ENCODE results near the gene ESRRA.

DNA sequence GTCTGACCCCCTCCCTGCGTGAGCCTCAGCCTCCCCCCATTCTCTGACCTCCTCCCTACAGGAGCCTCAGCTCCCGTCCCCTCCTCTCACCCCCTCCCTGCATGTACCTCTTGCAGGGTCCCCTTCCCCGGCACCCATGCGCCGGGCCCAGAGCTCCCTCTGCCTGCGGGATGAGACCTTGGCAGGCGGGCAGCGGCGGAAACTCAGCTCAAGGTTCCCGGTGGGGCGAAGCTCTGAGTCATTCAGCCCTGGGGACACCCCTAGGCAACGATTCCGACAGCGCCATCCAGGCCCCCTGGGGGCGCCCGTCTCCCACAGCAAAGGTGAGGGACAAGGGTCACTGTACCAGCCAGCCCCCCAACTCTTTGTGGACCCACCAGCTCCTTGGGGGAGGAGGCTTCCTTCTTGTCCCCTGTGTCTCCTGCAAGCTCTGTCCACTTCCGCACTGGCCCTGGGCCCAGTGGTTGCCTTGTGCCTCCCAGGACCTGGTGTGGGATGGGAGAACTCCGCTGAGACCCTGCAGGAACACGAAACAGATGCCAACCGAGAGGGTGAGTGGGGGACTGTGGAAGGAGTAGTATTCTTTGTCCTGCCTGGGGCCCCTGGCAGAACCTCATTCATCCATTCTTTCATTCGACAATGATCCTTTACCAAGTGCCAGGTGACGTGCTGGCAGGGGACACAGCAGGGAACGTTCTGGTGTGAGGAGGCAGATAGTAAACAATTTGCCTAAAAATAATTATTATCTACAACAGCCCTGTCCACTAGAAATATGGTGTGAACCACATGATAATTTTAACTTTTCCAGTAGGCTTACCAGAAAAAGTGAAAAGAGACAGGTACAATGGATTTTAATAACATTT, 50.0 kb downstream of the ESRRA start:
- no peak for TF ChIP-seq EZH2 (IDR thresholded peaks at IDR 0.05; ENCODE audit: insufficient read depth, poor library complexity, severe bottlenecking)
- TF ChIP-seq EZH2phosphoT487 (IDR thresholded peaks at IDR 0.05; ENCODE audit: insufficient read depth, low read depth), result no peak

All from GM23248 (cell line).